K562 treated with DMSO at 1 percent for 12 hours (cell line): Measurements from ENCODE around the gene NRDC. TPM values are rescaled to one million over a fixed set of nuclear protein-coding genes. Genes with fewer than 3 reads are reported as not detected.

Experiments used
- total RNA-seq: library from RNA; unstranded; fragments of 300-600 nt; gene quantifications from 2 replicates; pipeline ENCODE4 v1.2.3, GENCODE V29; 2022; ENCODE audit not compliant: insufficient read depth

The NRDC gene
- 124 and 225 TPM in 2 replicates for total RNA-seq

GRCh38 chr1:51878616-51879336, at the start of gene NRDC:
TSS of gene NRDC (minus strand) at chr1:51878727. CDS start at chr1:51878615, 112 bp downstream.

Other genes starting within 250 kb of the NRDC start
- 0.89 and 3.2 TPM in 2 replicates for gene RAB3B, start 112.0 kb upstream of the NRDC start, total RNA-seq
- gene KTI12, start 155.1 kb upstream of the NRDC start, total RNA-seq, result 28.9 and 33.9 TPM in 2 replicates
- 68.5 and 110 TPM in 2 replicates for gene TXNDC12, start 176.5 kb upstream of the NRDC start, total RNA-seq
- gene BTF3L4, start 177.6 kb upstream of the NRDC start, total RNA-seq, result 28.7 and 44.2 TPM in 2 replicates